Amygdala (tissue), 56 donors: ENCODE measurements around the gene C4BPB.

ENCODE experiments used
- DNase-seq, 56 donors: peaks; one replicate each; lab custom pipeline; 2025; lab: John Stamatoyannopoulos, UW

The C4BPB gene

DNA sequence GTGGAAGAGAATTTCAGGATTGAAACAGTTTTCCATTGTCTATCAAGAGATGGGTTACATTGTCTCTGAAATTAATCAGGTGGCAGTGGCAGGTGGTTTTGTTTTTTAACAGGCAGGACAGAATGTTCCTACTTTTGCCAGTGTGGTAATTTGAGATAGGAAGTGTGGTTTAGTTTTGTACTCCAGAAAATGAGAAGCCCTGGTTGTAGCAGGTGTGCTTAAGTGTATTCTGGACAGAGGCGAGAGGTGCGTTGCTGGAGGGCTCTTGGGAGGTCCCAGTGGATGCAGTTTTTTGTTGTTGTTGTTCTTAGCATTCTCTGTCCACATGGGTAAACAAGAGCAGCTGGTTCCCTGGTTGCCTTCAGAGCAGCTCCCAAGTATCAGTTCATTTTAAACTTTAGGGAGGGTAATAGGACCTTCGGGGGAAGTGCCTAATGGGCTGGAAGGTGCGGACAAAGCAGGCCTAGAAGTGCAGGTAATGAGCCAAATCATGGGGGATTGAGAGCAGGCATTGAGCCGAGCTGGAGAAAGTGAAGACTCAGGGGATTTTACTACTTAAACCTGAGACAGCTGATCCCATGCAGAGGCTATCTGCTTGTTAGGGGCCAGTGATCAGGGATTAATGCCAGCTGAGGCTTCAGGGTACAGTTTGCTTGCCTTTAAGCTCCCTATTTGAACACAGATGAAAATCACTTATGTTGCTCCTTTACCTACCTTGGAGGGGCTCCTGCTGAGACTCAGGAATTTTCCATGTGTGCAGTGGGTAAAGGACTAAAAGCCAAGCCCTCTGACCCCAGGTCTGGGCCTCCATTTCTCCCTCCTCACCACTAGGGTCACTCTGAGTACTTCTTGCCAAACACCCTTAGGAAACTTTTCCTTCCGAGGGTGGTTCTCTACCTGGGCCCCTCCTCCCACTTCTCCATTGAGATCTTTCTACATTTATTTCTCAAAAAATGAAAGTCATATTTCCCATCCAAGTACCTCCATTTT, 29.5 kb upstream of the C4BPB start:
- DNase-seq = no peak

- DNase-seq = no peak
Measured at GRCh38 chr1:207059881-207060280, 28.8 kb upstream of the C4BPB start.

GRCh38 chr1:207060596-207060995, 28.1 kb upstream of the C4BPB start:
- DNase-seq = no peak

DNA sequence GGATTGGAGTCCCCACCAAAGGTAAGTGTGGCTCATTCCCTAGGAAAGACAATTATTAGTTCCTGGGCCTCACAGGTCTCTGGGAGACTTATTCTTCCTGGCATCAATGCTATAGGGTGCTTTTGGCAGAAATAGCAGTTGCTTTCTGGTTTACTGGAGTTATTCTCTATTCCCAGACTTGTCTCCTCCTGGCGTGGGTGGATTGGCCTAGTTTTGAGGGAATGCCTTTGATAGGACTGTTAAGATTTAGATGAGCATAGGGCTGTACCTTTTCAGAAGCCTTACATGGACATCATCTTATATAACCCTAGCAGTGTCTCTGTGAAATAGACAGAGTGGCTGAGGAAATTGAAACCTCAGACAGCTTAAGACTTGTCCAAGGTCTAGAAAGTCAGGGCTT, 26.6 kb upstream of the C4BPB start:
- no peak for DNase-seq

DNA sequence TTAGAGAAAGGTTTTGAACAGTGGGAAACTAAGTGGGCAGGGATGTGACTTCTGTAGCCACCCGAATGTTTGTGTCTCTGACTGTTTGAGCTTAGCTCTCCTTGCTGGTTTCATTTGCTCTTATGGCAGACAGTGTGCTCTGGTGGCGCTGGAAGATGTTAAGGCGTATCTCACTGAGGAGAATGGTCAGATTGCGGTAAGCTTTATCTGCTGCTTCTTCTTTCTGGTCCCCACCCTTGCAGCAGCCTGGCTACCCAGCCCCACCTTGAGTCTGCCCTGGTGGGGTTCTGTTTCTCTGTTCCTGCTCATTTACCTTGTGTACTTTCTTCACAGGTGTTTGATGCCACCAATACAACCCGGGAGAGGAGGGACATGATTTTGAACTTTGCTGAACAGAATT, 25.6 kb upstream of the C4BPB start:
- DNase-seq = no peak

GRCh38 chr1:207064561-207064960, 24.1 kb upstream of the C4BPB start:
- DNase-seq = peak in 21 of 56 donors; percentile 6 to 64 (median 33)

GRCh38 chr1:207067185-207067584, 21.5 kb upstream of the C4BPB start:
- DNase-seq = no peak

- no peak for DNase-seq
Measured at GRCh38 chr1:207067665-207068064, 21.0 kb upstream of the C4BPB start.

GRCh38 chr1:207069061-207069460, 19.6 kb upstream of the C4BPB start:
- no peak for DNase-seq

GRCh38 chr1:207069858-207070506, 18.7 kb upstream of the C4BPB start:
- DNase-seq = peak in 8 of 56 donors; percentile 3 to 43 (median 22)

DNA sequence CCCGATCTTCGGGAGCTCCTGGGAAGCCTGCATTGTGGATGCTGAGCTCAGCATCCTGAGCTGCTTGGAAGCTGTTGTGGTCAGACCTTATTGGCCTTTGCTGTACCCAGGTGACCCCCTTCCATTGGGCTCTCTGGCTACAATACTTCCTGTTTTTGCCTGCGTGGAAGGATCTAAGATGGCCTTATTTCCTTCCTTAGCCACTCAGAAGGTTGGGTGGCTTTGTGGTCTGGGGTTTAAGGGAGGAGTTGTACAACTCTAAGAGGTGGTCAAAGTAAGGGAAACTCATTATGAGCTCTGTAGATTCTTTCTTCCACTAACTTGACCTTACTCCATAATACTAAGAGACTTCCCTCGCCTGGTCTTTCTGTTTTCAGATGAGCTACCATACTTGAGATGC, 17.8 kb upstream of the C4BPB start:
- no peak for DNase-seq

- no peak for DNase-seq
Measured at GRCh38 chr1:207071426-207071825, 17.2 kb upstream of the C4BPB start.

GRCh38 chr1:207072233-207072632, 16.4 kb upstream of the C4BPB start:
- no peak for DNase-seq

- DNase-seq = no peak
Measured at GRCh38 chr1:207073906-207074820, 14.5 kb upstream of the C4BPB start.

DNA sequence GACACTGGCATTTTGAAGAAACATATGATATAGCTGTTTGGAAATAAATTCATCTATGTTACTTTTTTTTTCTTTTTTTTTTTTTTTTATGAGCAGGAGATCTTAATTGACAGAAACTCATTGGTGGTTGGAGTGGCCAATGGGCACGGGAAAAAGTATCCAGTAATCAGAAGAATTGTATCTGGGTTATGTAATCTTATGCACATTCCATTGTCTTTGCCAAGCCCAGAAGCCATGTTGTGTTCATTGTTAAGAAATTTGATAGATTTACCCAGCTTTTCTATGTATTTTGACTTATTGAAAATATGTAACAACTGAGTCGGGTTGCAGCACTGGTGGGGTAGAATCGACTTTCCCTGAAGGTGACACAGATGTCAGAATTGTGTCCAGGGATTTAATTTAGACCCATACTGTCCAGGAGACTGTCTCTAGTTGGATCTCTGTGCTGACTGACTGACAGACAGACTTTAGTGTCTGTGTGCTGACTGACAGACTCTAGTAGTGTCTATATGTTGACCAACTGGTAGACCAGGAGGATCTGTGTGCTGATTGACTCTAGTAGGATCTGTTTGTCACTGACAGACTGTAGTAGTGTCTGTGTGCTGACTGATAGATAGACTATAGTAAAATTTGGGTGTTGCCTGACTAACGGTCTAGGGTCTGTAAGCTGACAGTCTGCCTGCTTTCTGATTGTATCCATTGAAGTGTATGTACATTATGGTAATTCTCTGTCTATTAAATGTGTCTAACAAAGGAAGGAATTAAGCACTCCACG, 12.3 kb upstream of the C4BPB start:
- no peak for DNase-seq

- no peak for DNase-seq
Measured at GRCh38 chr1:207077012-207077411, 11.6 kb upstream of the C4BPB start.

DNA sequence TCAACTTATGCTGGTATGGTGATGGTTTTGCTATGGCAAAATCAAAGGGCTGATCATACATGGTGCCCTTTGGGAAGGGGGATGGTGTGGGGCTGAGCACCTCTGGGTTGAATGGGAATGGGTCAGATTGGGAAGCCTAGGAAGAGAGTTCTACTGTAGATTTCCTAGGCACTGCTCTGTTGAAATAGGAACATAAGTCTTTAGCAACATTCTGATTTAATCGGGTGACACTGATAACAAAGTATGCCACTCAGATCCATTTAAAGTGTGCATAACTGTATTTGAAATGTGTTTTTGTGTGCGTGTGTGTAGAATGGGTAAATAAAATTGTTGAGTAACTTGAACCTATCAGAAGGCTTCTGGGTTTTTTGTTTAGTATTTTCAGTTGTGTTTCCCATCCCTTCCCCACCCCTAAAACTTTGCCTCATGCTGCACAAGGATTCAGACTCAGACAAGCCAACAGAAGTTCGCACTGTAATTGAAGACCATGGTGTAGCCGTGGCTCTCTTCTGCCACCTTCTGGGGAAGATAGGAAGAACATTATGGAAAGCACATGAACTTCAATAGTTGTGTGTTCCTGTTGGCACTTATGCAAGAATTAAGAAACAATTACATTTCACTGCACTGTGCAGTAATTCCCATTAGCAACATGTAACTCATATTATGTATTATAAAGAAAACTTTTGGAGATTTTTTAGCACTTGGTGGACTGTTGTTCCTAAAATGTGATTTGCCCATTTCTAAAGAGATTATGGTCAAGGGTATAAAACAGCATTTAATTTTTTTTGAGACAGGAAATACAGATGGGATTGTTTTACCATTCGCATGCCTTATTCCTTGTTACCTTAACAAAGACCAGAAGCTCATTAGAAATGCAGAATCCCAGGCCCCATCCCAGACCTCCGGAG, 10.9 kb upstream of the C4BPB start:
- peak in 33 of 56 donors; percentile 5 to 78 (median 35) for DNase-seq

- DNase-seq = no peak
Measured at GRCh38 chr1:207078578-207079132, 10.0 kb upstream of the C4BPB start.
